Hepatocyte (in vitro differentiated cells): ENCODE measurements around the gene NELFA.

Experiments used
- EZH2 ChIP-seq: fragments of 200-600 bp; sonication (generic); IDR thresholded peaks from 2 replicates; pipeline ENCODE4 v1.6.1; 2016; ENCODE audit warnings: antibody characterized with exemption, mild to moderate bottlenecking, borderline replicate concordance
- TF ChIP-seq, protein P1 (sequence below): fragments of 200-600 bp; sonication (generic); IDR thresholded peaks from 2 replicates; pipeline ENCODE4 v1.5.1; 2016; ENCODE audit warnings: antibody characterized with exemption, mild to moderate bottlenecking; ENCODE audit not compliant: poor library complexity

DNA sequence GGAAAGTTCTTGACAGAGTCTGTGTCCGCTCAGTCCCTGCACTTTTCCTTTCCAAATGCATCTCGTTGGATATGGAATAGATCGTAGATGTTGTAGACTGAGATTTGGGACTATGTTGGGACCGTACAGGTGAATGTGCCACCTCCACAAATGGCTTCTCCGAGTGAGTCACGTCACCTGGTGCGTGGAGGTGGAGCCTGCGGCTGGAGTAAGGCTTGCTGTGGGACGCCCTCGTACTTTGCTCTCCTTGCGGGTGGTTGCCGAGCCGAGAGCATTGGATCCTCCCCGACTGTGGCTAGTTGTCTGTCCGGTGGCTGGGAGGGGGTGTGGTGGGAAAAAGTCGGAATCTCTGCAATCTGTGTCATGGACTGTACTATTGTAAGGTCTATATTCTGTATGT, 60.5 kb downstream of the NELFA start:
- no peak for TF ChIP-seq EZH2
- TF ChIP-seq, protein P1, sequence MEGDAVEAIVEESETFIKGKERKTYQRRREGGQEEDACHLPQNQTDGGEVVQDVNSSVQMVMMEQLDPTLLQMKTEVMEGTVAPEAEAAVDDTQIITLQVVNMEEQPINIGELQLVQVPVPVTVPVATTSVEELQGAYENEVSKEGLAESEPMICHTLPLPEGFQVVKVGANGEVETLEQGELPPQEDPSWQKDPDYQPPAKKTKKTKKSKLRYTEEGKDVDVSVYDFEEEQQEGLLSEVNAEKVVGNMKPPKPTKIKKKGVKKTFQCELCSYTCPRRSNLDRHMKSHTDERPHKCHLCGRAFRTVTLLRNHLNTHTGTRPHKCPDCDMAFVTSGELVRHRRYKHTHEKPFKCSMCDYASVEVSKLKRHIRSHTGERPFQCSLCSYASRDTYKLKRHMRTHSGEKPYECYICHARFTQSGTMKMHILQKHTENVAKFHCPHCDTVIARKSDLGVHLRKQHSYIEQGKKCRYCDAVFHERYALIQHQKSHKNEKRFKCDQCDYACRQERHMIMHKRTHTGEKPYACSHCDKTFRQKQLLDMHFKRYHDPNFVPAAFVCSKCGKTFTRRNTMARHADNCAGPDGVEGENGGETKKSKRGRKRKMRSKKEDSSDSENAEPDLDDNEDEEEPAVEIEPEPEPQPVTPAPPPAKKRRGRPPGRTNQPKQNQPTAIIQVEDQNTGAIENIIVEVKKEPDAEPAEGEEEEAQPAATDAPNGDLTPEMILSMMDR, result no peak
